GM18858 (cell line): Measurements from ENCODE around the gene ZG16.

Source experiments
- ATAC-seq: cut with Tn5 transposase; IDR thresholded peaks from one replicate; pipeline ENCODE4 v1.9.1; 2021; ENCODE audit not compliant: unreplicated experiment

Gene ZG16

DNA sequence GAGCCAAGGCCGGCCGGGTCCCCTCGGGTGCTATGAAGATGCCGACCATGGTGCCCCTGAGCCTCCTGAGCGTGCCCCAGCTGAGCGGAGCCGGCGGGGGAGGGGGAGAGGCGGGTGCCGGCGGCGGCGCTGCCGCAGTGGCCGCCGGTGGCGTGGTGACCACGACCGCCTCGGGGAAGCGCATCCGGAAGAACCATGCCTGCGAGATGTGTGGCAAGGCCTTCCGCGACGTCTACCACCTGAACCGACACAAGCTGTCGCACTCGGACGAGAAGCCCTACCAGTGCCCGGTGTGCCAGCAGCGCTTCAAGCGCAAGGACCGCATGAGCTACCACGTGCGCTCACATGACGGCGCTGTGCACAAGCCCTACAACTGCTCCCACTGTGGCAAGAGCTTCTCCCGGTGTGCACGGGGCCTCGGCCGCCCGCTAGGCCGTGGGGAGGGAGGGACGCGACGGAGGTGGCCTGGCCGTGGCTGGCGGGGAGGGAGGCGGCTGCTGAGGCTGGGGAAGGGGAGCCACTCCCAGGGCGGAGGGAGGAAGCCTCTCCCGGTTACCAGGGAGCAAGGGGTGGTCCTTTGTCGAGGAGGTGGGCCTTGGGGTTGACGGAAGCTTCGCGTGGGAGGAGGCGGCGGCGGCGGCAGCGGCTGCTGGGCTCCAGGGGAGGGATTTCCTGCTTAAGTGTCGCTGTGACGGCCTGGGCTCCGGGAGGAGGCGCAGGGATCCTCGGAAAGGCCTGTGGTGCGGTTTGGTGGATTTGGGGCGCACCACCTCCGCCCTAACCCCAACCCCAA is 29.6 kb downstream of the ZG16 start:
- no peak for ATAC-seq

DNA sequence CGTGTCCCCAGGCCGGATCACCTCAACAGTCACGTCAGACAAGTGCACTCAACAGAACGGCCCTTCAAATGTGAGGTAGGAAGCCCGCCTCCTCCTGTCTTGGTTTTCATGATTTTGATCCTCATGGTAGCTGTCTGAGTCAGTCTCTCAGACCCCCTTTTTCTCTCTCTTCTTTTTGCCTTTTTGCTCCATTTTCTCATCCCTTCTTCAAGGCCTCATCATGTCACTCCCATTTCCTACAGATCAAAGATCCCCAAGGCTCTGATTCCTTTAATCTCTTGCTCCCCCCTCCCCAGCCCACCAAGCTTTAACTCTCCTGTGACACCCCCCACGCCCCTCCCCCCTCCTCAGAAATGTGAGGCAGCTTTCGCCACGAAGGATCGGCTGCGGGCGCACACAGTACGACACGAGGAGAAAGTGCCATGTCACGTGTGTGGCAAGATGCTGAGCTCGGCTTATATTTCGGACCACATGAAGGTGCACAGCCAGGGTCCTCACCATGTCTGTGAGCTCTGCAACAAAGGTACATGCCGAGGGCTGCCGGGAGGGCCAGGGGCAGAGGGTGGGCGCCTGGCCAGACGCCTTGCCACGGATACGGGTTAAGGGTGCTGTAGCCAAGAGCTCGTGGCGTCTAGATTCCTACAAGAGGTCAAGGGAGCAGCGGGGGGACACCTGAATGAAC is 30.3 kb downstream of the ZG16 start:
- no peak for ATAC-seq

DNA sequence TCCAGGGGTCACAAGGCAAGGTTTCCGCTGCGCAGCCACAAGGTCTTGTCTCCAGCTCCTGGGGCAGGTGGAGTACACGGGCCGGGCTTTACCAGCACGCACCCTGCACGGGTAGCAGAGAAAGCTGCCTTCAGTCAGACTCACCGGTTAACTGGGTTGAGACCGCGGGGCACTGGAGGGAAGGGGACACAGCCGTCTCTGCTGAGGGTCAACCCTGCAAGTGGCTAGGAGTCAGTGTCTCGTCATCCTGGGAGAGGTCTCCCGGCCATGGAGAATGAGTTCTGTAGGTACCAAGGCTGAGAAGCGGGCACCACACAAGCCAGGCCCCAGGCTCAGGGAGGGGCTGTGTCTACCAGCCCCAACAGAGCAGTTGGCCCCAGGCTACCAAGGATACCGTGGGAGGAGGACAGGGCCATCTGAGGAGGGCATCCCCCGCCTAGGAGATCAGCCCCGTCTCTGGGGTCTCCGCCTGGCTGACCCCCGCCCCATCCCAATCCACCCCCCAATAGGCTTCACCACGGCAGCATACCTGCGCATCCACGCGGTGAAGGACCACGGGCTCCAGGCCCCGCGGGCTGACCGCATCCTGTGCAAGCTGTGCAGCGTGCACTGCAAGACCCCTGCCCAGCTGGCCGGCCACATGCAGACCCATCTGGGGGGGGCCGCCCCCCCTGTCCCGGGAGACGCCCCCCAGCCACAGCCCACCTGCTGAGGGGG is 31.1 kb downstream of the ZG16 start:
- ATAC-seq, result no peak

DNA sequence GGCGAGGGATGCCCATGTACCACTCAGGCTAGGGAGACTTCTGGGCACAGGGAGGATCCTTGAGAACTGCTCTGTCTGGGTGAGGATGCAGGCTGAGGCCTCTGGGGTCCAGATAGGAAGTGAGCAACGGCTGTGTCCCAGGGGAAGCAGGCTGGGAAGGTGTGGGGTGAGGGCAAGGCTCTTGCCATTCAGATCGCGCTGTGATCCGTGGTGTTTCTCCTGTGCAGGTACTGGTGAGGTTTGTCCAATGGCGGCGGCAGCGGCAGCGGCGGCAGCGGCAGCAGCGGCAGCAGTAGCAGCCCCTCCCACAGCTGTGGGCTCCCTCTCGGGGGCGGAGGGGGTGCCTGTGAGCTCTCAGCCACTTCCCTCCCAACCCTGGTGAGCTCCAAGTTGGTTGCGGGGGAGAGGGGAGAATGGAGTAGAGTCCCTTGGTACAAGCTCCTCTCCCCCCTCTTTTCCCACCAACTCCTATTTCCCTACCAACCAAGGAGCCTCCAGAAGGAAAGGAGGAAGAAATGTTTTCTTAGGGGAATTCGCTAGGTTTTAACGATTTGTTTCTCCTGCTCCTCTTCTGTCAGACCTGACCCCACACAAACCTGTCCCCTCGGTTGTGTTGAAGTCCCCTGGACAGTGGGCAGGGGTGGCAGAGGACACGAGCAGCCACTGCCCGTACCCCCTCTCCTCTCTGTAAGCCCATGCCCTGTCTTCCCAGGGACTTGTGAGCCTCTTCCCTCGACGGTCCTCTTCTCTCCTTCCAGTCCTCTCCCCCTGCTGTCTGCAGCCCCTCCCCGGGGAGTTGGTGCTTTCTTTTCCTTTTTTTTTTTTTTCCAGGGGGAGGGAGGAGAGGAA is 32.0 kb downstream of the ZG16 start:
- no peak for ATAC-seq

DNA sequence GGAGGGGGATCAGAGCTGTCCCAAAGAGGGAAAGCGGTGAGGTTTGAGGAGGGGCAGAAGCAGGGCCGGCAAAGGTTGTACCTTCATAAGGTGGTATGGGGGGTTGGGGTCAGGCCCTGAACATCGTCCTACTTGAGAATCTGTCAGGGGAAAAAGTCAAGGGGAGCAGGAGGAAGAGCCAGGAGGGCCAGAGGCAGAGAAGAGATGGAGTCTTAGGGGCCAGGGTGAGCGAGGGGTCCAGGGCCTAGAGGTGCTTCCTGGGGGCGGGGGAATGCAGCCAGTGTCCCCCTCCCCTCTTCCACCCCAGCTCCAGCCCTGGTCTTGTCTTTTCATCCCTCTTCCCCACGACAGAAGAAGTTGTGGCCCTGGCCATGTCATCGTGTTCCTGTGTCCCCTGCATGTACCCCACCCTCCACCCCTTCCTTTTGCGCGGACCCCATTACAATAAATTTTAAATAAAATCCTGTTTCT is 32.7 kb downstream of the ZG16 start:
- ATAC-seq, result no peak

DNA sequence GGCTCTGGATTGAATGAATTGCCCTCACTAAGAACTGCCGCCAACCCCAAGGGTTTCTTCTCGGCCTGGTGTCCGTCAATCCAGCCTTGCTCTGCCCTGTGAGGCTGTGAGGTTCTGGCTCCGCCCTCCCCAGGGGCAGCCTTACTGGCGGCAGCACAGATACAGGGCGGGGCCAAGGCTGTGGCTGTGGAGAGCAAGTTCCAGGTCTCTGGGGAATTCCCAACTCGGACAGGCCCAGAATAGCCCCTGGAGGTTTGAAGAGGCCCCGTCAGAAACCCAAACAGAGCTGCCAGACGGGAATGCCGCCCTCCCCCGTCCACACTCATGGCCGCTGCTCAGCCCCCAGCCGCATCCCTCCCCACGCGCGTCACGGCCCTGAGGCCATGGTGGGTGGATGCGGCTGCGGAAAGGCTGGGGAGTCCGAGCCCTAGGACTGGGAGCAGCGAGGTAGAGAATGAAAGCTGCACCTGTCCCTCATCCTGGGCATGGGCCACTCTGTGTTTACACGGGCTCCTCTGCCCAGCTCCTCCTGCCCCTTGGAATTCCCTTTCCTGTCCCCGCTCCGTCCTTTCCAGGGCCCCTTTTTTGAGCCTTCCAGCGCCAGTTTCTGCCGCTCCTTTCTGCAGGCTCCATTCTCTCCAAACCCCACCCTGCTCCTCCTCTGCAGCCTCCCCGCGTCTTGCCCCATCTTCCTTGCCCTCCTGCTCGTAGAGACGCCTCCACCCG is 33.3 kb downstream of the ZG16 start:
- ATAC-seq, result no peak

- no peak for ATAC-seq
These were observed 34.0 kb downstream of the ZG16 start, which contains the start of gene PRRT2 for GRCh38 chr16:29811896-29812665. Gene PRRT2 (plus strand): TSS chr16:29812193. CDS start chr16:29813055, 862 bp downstream.

DNA sequence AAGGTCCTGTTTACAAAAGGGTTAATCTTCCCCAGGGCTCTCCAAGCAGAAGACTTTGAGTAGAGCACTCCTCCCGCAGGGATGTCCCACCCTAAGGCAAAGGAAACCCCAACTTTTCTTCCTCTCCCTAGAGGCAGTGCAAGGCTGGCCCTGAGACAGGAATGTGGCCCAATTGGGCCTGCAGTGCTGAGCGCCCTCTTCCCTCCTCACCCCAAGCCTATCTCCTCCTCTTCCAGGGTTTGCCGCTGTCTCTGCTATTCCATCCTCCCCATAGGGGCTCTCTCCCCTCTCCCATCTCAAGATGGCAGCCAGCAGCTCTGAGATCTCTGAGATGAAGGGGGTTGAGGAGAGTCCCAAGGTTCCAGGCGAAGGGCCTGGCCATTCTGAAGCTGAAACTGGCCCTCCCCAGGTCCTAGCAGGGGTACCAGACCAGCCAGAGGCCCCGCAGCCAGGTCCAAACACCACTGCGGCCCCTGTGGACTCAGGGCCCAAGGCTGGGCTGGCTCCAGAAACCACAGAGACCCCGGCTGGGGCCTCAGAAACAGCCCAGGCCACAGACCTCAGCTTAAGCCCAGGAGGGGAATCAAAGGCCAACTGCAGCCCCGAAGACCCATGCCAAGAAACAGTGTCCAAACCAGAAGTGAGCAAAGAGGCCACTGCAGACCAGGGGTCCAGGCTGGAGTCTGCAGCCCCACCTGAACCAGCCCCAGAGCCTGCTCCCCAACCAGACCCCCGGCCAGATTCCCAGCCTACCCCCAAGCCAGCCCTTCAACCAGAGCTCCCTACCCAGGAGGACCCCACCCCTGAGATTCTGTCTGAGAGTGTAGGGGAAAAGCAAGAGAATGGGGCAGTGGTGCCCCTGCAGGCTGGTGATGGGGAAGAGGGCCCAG is 34.9 kb downstream of the ZG16 start:
- ATAC-seq, result no peak

- no peak for ATAC-seq
These were observed 35.8 kb downstream of the ZG16 start for GRCh38 chr16:29813644-29814562.

GRCh38 chr16:29814592-29814991 is 36.5 kb downstream of the ZG16 start:
- ATAC-seq, result no peak

DNA sequence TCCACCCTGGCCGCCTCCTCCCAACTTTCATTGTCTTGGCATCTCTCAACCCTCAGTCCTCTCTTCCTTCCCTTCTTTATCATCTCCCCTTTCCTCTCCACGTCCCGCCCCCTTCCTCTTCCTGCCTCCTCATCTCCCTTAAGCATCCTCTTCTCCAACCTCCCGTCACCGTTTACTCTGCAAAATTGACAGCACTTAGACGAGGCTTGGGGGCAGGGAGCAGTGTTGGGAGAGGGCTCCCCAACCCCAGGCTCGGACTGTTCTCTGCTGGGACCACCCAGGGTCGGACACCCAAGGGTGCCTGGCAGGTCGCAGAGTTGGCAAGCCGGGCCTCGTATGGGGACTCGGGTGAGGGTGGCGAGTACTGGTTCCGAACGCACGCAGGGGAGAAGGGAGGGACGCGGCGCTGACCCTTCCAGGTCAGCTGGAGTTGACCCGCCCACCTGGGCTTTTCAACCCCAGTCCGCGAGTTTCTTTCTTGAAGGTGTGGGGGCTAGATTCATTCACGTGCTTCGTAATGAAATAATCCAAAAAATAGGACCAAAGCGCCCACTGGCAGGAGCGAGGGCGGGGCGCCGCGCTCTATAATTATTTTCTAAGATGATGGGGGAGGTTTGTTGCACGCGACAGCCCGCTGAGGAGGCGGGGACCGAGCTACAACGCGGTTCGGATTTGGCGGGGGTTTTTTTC is 37.1 kb downstream of the ZG16 start:
- no peak for ATAC-seq

DNA sequence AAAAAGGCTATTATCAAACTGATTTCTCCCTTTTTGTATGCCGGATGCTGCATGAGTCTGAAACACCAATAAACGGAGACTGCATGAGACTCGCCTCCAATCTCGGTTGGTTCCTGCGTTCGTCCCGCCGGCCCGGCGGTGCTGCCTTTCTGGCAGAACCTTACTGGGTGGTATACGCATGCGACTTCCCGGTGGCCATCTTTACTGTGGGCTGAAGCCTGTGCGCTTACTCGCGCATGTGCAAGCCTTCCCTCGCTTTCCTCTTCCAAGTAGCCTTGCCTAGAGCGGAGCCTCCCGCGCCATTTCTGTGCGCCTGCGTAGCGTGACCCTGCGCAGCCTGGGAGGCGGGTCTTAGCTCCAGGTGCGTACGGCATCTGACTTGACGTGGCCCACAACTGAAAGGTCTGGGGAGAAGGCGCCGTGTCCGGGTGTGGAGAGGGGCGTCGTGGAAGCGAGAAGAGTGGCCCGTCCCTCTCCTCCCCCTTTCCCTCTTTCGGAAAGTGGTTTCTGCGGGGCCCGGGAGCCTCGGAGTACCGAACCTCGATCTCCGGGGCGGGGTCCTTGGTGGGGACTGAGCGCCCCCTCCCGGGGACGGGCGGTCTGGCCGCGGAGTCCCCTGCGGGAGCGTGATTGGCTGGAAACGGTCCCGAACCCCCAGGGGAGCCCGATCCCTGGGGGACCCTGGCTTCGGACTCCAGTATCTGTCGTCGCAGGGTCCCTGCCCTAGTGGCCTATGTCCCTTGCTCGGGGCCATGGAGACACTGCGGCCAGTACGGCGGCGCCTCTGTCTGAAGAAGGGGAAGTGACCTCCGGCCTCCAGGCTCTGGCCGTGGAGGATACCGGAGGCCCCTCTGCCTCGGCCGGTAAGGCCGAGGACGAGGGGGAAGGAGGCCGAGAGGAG is 38.0 kb downstream of the ZG16 start, which contains the start of gene PAGR1:
TSS of gene PAGR1 (plus strand) at position 360 of the 901 bp plus-strand sequence. CDS start at position 734, 374 bp downstream.
- peak; percentile 48 for ATAC-seq

DNA sequence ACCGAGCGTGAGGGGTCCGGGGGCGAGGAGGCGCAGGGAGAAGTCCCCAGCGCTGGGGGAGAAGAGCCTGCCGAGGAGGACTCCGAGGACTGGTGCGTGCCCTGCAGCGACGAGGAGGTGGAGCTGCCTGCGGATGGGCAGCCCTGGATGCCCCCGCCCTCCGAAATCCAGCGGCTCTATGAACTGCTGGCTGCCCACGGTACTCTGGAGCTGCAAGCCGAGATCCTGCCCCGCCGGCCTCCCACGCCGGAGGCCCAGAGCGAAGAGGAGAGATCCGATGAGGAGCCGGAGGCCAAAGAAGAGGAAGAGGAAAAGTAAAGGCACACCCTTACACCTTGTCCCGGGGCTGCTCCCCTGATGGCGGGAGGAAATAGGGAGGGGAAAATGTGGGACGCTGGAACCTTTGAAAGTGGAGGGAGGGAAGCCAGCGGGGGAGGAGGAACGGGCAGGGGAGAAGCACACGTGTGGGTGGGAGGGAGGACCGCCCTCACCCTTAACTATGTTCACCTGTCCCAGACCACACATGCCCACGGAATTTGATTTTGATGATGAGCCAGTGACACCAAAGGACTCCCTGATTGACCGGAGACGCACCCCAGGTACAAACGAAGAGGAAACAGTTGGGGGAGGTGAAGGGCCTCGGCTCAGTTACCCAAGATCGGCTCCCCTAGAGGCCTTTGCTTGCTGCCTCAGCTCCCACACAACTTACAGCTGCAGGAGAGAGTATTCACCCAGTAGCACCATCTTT is 38.8 kb downstream of the ZG16 start:
- no peak for ATAC-seq

DNA sequence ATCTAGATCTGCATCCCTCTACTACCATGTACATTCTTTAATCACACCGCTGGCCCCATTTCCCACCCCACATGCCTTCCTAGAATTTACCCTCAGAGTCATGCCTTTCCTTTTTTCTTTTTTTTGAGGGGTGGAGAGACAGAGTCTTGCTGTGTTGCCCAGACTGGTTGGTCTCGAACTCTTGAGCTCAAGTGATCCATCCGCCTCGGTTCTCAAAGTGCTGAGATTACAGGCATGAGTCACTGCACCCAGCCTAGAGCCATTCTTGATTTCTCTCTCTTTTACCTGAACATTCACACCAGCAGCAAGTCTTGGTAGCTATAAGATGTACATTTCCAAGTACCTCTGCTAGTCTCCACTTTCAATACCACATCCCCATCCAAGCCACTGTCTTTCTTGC is 40.0 kb downstream of the ZG16 start:
- ATAC-seq, result no peak

- no peak for ATAC-seq
These were observed 41.5 kb downstream of the ZG16 start for GRCh38 chr16:29819506-29819905.
